PFSK-1 (cell line): Measurements from ENCODE around the gene SPATA9.

Experiments used
- FOXP2 ChIP-seq: optimal IDR thresholded peaks from 2 replicates; pipeline ENCODE3; 2011; ENCODE audit warnings: borderline replicate concordance, control low read depth, inconsistent platforms; ENCODE audit not compliant: insufficient read depth; ENCODE audit errors: extremely low read length, extremely low read depth
- POLR2AphosphoS5 ChIP-seq: IDR thresholded peaks from 2 replicates; pipeline ENCODE4 v1.6.1; 2012; ENCODE audit warnings: low read depth, mild to moderate bottlenecking, control low read depth, low read length, moderate library complexity
- REST ChIP-seq, 2 experiments: IDR thresholded peaks; 2 replicates each; pipeline versions ENCODE4 v1.6.1 to v1.8.0; 2011 to 2012; ENCODE audit warnings: low read depth in 2 of 2, low read length in 2 of 2, control low read depth in 1 of 2, inconsistent platforms in 1 of 2, mild to moderate bottlenecking in 1 of 2, moderate library complexity in 1 of 2; ENCODE audit not compliant: insufficient read depth in 1 of 2
- SIN3A ChIP-seq: IDR thresholded peaks from 2 replicates; pipeline ENCODE4 v1.6.1; 2012; ENCODE audit warnings: mild to moderate bottlenecking, low read length, moderate library complexity, borderline replicate concordance; ENCODE audit not compliant: insufficient read depth
- TAF1 ChIP-seq: IDR thresholded peaks from 2 replicates; pipeline ENCODE4 v1.6.1; 2012; ENCODE audit warnings: low read length, control low read depth, borderline replicate concordance; ENCODE audit not compliant: insufficient read depth

The SPATA9 gene

DNA sequence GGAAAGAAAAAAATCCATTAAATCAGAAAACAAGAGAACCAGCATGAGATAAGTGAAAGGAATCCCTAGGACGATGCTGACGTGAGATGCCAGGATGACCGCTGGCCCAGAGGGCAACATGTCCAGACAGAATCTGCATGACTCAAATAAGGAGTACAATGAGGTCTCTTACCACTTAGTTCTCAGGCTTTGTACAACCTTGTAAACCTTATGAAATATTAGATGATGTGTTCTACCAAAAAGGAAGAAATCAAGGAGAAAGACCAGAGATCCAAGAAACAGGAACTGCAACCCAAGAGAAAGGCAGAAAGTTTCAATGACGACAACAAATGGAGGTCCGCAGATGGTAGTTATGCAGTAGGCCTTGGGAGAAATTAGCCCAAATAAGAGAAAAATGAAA is 65.7 kb downstream of the SPATA9 start:
- no peak for TF ChIP-seq FOXP2
- TF ChIP-seq REST (IDR thresholded peaks at IDR 0.05; ENCODE audit: insufficient read depth in 1 of 2, low read depth in 2 of 2, low read length in 2 of 2), result no peak
- no peak for TF ChIP-seq POLR2AphosphoS5
- no peak for TF ChIP-seq SIN3A
- no peak for TF ChIP-seq TAF1

DNA sequence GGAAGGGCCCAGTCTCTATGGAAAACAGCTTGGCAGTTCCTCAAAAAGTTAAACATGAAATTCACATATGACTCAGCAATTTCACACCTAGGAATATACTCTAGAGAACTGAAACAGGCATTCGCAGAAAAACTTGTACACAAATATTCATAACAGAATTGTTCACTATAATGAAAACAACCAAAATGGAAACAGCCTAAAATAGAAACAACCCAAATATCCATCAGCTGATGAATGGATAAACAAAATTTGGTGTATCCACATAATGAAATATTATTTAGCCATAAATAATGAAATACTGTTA is 67.7 kb downstream of the SPATA9 start:
- TF ChIP-seq FOXP2, result no peak
- no peak for TF ChIP-seq REST (IDR thresholded peaks at IDR 0.05; ENCODE audit: insufficient read depth in 1 of 2, low read depth in 2 of 2, low read length in 2 of 2)
- TF ChIP-seq POLR2AphosphoS5, result no peak
- no peak for TF ChIP-seq SIN3A

DNA sequence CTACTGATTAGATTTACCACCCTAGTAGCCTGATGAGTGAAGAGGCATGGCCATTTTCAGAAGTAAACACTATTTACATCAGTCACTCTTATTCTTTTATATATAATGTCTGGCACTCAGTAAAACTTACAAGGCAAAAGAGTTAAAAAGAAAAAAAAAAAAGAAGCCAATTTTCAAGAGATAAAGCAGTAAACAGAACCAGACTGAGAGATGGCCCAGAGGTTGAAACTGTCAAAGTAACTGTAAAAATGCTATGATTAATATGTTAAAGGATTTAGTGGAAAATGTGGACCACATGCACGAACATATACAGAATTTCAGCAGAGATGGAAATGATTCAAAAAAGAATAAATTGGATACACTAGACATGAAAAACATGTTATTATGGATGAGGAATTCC is 69.3 kb downstream of the SPATA9 start:
- no peak for TF ChIP-seq REST (IDR thresholded peaks at IDR 0.05; ENCODE audit: insufficient read depth in 1 of 2, low read depth in 2 of 2, low read length in 2 of 2)
- TF ChIP-seq SIN3A, result no peak
- TF ChIP-seq POLR2AphosphoS5, result no peak
- no peak for TF ChIP-seq TAF1
- TF ChIP-seq FOXP2, result no peak

GRCh38 chr5:95611396-95611795 is 71.4 kb downstream of the SPATA9 start:
- no peak for TF ChIP-seq POLR2AphosphoS5
- no peak for TF ChIP-seq SIN3A
- TF ChIP-seq TAF1, result no peak
- TF ChIP-seq REST (IDR thresholded peaks at IDR 0.05; ENCODE audit: insufficient read depth in 1 of 2, low read depth in 2 of 2, low read length in 2 of 2), result no peak
- TF ChIP-seq FOXP2, result no peak

GRCh38 chr5:95610546-95610945 is 72.2 kb downstream of the SPATA9 start:
- no peak for TF ChIP-seq REST (IDR thresholded peaks at IDR 0.05; ENCODE audit: insufficient read depth in 1 of 2, low read depth in 2 of 2, low read length in 2 of 2)
- TF ChIP-seq FOXP2, result no peak
- TF ChIP-seq SIN3A, result no peak
- no peak for TF ChIP-seq TAF1
- TF ChIP-seq POLR2AphosphoS5, result no peak
